GM23338 (cell line): ENCODE measurements around the gene PUDP. TPM values are rescaled to one million over a fixed set of nuclear protein-coding genes. Genes with fewer than 3 reads are reported as not detected.

ENCODE experiments used
- ATAC-seq: fragments of 200-7000 bp; cut with Tn5 transposase; 3 replicates; pipeline ENCODE4 v1.9.1; 2020
- DNase-seq: peaks from one replicate; pipeline ENCODE4 v3.0.0-alpha.2; 2015; ENCODE audit warnings: low spot score
- H2AFZ ChIP-seq: fragments of 200-600 bp; sonication (generic); 2 replicates; pipeline ENCODE4 v1.8.0; 2016; ENCODE audit warnings: antibody characterized with exemption, mild to moderate bottlenecking, moderate library complexity
- H3F3A ChIP-seq: fragments of 200-600 bp; sonication (generic); replicated peaks from 2 replicates; pipeline ENCODE4 v1.8.0; 2017; ENCODE audit warnings: antibody characterized with exemption, mixed run types, low read depth
- H3K27ac ChIP-seq: fragments of 200-600 bp; sonication (generic); 2 replicates; pipeline ENCODE4 v1.6.1; 2016; ENCODE audit warnings: low read depth
- H3K27me3 ChIP-seq: fragments of 200-600 bp; sonication (generic); 2 replicates; pipeline ENCODE4 v1.8.0; 2016; ENCODE audit warnings: mild to moderate bottlenecking, mixed run types, moderate library complexity; ENCODE audit not compliant: insufficient read depth
- H3K36me3 ChIP-seq: fragments of 200-600 bp; sonication (generic); 2 replicates; pipeline ENCODE4 v1.8.0; 2016; ENCODE audit warnings: mild to moderate bottlenecking; ENCODE audit not compliant: insufficient read depth
- H3K4me1 ChIP-seq: fragments of 200-600 bp; sonication (generic); 2 replicates; pipeline ENCODE4 v1.8.0; 2016; ENCODE audit warnings: mild to moderate bottlenecking, moderate library complexity; ENCODE audit not compliant: insufficient read depth
- H3K4me2 ChIP-seq: fragments of 200-600 bp; sonication (generic); 2 replicates; pipeline ENCODE4 v1.7.1; 2017; ENCODE audit warnings: mixed run types
- H3K4me3 ChIP-seq: fragments of 200-600 bp; sonication (generic); 2 replicates; pipeline ENCODE4 v1.6.1; 2016; ENCODE audit warnings: mixed run types
- H3K79me2 ChIP-seq: fragments of 200-600 bp; sonication (generic); replicated peaks from 2 replicates; pipeline ENCODE4 v1.8.0; 2017; ENCODE audit warnings: mild to moderate bottlenecking; ENCODE audit not compliant: insufficient read depth
- H3K9me2 ChIP-seq: fragments of 200-600 bp; sonication (generic); 2 replicates; pipeline ENCODE4 v1.8.0; 2017; ENCODE audit not compliant: insufficient read depth
- H4K20me1 ChIP-seq: fragments of 200-600 bp; sonication (generic); replicated peaks from 2 replicates; pipeline ENCODE4 v1.8.0; 2017; ENCODE audit warnings: mild to moderate bottlenecking; ENCODE audit not compliant: insufficient read depth
- H3K27ac Mint-ChIP-seq: 2 replicates; pipeline ENCODE4 v1.8.0; 2020; ENCODE audit warnings: inconsistent platforms, mild to moderate bottlenecking, moderate library complexity, mixed read lengths
- H3K27me3 Mint-ChIP-seq: 3 replicates; pipeline ENCODE4 v1.8.0; 2022; ENCODE audit warnings: low read depth, mild to moderate bottlenecking, moderate library complexity, mixed read lengths, inconsistent platforms; ENCODE audit not compliant: insufficient read depth, poor library complexity
- H3K36me3 Mint-ChIP-seq: 3 replicates; pipeline ENCODE4 v1.8.0; 2021; ENCODE audit warnings: low read depth, mild to moderate bottlenecking, inconsistent platforms, moderate library complexity, mixed read lengths
- H3K4me1 Mint-ChIP-seq: 3 replicates; pipeline ENCODE4 v1.8.0; 2020; ENCODE audit warnings: mild to moderate bottlenecking, inconsistent platforms, mixed read lengths
- H3K4me3 Mint-ChIP-seq: 3 replicates; pipeline ENCODE4 v1.8.0; 2021; ENCODE audit warnings: moderate library complexity, mild to moderate bottlenecking, inconsistent platforms, mixed read lengths
- H3K9me3 Mint-ChIP-seq: 3 replicates; pipeline ENCODE4 v1.8.0; 2020; ENCODE audit warnings: moderate library complexity, mild to moderate bottlenecking, inconsistent platforms, mixed read lengths
- CREB1 ChIP-seq: fragments of 250-450 bp; sonication (Bioruptor Pico); IDR thresholded peaks from 2 replicates; pipeline ENCODE4 v1.5.0; 2020; ENCODE audit warnings: low read depth, mild to moderate bottlenecking, moderate library complexity
- EZH2 ChIP-seq: fragments of 200-600 bp; sonication (generic); IDR thresholded peaks from one replicate; pipeline ENCODE4 v1.8.0; 2017; ENCODE audit warnings: antibody characterized with exemption, mild to moderate bottlenecking, low read depth; ENCODE audit not compliant: unreplicated experiment
- JUNB ChIP-seq: IDR thresholded peaks from one replicate; pipeline ENCODE4 v1.6.1; 2016; ENCODE audit warnings: antibody characterized with exemption; ENCODE audit not compliant: unreplicated experiment
- NANOG ChIP-seq: IDR thresholded peaks from 2 replicates; pipeline ENCODE4 v1.6.1; 2016; ENCODE audit warnings: antibody characterized with exemption, borderline replicate concordance
- POLR2AphosphoS5 ChIP-seq: IDR thresholded peaks from 2 replicates; pipeline ENCODE4 v1.6.1; 2016; ENCODE audit warnings: antibody characterized with exemption, low read depth
- STAT1 ChIP-seq: IDR thresholded peaks from one replicate; pipeline ENCODE4 v1.6.1; 2016; ENCODE audit warnings: antibody characterized with exemption; ENCODE audit not compliant: unreplicated experiment
- ZNF331 ChIP-seq: fragments of 250-450 bp; sonication (Bioruptor Pico); IDR thresholded peaks from 2 replicates; pipeline ENCODE4 v1.5.0; 2020; ENCODE audit warnings: low read depth, mild to moderate bottlenecking, moderate library complexity
- polyA plus RNA-seq: library from polyadenylated mRNA; unstranded; fragments of >200 nt; fragmentation: Nextera tagmentation; extraction: Ambion mirVana; gene quantifications from 2 replicates; pipeline ENCODE4 v1.2.1, GENCODE V29; 2016
- total RNA-seq: library from RNA; depleted of rRNA; stranded (reverse); fragments of >200 nt; shearing (Covaris generic); gene quantifications from 2 replicates; pipeline ENCODE4 v1.2.3, GENCODE V29; 2014
- TF ChIP-seq, protein P1 (sequence below): fragments of 250-450 bp; sonication (Bioruptor Pico); IDR thresholded peaks from 2 replicates; pipeline ENCODE4 v1.5.0; 2020; ENCODE audit warnings: mild to moderate bottlenecking, moderate library complexity
- TF ChIP-seq, protein P2 (sequence below), 2 experiments: fragments of 200-600 bp in 1 of 2; sonication (generic) in 1 of 2; conservative IDR thresholded peaks; 2 replicates each; pipeline versions ENCODE4 v1.5.1 to v1.6.1; 2016 to 2017; ENCODE audit warnings: antibody characterized with exemption in 2 of 2, low read depth in 2 of 2, mild to moderate bottlenecking in 2 of 2, moderate library complexity in 1 of 2

PUDP gene
- total and polyA plus RNA-seq, 2 experiments from 2014 or later: 17.2 to 22.4 TPM

- no peak for TF ChIP-seq EZH2
- TF ChIP-seq CREB1: no peak
- TF ChIP-seq JUNB: no peak
- TF ChIP-seq NANOG: no peak
- TF ChIP-seq, protein P1, sequence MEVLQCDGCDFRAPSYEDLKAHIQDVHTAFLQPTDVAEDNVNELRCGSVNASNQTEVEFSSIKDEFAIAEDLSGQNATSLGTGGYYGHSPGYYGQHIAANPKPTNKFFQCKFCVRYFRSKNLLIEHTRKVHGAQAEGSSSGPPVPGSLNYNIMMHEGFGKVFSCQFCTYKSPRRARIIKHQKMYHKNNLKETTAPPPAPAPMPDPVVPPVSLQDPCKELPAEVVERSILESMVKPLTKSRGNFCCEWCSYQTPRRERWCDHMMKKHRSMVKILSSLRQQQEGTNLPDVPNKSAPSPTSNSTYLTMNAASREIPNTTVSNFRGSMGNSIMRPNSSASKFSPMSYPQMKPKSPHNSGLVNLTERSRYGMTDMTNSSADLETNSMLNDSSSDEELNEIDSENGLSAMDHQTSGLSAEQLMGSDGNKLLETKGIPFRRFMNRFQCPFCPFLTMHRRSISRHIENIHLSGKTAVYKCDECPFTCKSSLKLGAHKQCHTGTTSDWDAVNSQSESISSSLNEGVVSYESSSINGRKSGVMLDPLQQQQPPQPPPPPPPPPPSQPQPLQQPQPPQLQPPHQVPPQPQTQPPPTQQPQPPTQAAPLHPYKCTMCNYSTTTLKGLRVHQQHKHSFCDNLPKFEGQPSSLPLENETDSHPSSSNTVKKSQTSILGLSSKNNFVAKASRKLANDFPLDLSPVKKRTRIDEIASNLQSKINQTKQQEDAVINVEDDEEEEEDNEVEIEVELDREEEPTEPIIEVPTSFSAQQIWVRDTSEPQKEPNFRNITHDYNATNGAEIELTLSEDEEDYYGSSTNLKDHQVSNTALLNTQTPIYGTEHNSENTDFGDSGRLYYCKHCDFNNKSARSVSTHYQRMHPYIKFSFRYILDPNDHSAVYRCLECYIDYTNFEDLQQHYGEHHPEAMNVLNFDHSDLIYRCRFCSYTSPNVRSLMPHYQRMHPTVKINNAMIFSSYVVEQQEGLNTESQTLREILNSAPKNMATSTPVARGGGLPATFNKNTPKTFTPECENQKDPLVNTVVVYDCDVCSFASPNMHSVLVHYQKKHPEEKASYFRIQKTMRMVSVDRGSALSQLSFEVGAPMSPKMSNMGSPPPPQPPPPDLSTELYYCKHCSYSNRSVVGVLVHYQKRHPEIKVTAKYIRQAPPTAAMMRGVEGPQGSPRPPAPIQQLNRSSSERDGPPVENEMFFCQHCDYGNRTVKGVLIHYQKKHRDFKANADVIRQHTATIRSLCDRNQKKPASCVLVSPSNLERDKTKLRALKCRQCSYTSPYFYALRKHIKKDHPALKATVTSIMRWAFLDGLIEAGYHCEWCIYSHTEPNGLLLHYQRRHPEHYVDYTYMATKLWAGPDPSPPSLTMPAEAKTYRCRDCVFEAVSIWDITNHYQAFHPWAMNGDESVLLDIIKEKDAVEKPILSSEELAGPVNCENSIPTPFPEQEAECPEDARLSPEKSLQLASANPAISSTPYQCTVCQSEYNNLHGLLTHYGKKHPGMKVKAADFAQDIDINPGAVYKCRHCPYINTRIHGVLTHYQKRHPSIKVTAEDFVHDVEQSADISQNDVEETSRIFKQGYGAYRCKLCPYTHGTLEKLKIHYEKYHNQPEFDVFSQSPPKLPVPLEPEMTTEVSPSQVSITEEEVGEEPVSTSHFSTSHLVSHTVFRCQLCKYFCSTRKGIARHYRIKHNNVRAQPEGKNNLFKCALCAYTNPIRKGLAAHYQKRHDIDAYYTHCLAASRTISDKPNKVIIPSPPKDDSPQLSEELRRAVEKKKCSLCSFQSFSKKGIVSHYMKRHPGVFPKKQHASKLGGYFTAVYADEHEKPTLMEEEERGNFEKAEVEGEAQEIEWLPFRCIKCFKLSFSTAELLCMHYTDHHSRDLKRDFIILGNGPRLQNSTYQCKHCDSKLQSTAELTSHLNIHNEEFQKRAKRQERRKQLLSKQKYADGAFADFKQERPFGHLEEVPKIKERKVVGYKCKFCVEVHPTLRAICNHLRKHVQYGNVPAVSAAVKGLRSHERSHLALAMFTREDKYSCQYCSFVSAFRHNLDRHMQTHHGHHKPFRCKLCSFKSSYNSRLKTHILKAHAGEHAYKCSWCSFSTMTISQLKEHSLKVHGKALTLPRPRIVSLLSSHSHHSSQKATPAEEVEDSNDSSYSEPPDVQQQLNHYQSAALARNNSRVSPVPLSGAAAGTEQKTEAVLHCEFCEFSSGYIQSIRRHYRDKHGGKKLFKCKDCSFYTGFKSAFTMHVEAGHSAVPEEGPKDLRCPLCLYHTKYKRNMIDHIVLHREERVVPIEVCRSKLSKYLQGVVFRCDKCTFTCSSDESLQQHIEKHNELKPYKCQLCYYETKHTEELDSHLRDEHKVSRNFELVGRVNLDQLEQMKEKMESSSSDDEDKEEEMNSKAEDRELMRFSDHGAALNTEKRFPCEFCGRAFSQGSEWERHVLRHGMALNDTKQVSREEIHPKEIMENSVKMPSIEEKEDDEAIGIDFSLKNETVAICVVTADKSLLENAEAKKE (CRISPR knock-in tag): no peak
- TF ChIP-seq POLR2AphosphoS5: no peak
- no peak for TF ChIP-seq STAT1
- TF ChIP-seq ZNF331 (CRISPR knock-in tag): no peak
Observed at GRCh38 chrX:7060444-7060843, 87.5 kb downstream of the PUDP start (continued).

DNA sequence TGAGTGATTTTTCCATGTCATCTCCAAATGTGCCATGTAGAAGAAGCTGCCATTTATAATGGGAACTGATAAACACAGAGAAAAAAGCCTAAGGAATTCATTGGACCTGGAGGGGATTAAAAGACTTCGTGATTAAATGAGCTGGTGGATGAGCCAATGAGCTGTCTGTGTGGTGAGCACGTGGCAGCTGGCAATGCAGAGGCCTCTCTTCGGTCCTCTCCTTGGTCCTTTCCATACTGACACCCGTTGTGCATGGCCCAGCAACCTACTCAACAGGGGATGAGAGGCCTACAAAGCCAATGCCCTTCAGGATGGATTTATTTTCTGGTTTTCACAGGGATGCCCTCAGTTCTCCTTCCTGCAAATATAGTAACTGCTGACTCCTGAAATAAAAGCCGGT, 88.1 kb downstream of the PUDP start:
- no peak overlapping the region for H3K27ac ChIP-seq
- no peak overlapping the region for H3K4me3 Mint-ChIP-seq
- no peaks in the 10 kb centered on the region for H3K27me3 ChIP-seq
- TF ChIP-seq, protein P2, sequence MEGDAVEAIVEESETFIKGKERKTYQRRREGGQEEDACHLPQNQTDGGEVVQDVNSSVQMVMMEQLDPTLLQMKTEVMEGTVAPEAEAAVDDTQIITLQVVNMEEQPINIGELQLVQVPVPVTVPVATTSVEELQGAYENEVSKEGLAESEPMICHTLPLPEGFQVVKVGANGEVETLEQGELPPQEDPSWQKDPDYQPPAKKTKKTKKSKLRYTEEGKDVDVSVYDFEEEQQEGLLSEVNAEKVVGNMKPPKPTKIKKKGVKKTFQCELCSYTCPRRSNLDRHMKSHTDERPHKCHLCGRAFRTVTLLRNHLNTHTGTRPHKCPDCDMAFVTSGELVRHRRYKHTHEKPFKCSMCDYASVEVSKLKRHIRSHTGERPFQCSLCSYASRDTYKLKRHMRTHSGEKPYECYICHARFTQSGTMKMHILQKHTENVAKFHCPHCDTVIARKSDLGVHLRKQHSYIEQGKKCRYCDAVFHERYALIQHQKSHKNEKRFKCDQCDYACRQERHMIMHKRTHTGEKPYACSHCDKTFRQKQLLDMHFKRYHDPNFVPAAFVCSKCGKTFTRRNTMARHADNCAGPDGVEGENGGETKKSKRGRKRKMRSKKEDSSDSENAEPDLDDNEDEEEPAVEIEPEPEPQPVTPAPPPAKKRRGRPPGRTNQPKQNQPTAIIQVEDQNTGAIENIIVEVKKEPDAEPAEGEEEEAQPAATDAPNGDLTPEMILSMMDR (conservative IDR thresholded peaks at IDR 0.05; ENCODE audit: low read depth in 2 of 2): no peak
- no peak overlapping the region for H2AFZ ChIP-seq
- no peaks in the 10 kb centered on the region for H3K9me2 ChIP-seq
- H3K4me2 ChIP-seq: no peak overlapping the region
- H3K4me1 Mint-ChIP-seq: no peaks in the 10 kb centered on the region
- H3K79me2 ChIP-seq: no peaks in the 10 kb centered on the region
- ATAC-seq: no peak
- H4K20me1 ChIP-seq: no peaks in the 10 kb centered on the region
- no peaks in the 10 kb centered on the region; the same call in 2 of the 3 replicates for H3K9me3 Mint-ChIP-seq
- no peaks in the 10 kb centered on the region for H3K36me3 ChIP-seq
- H3K36me3 Mint-ChIP-seq: peaks cover 10% of the 10 kb centered on the region; the same call in 1 of the 3 replicates
- H3F3A ChIP-seq: no peaks in the 10 kb centered on the region
- DNase-seq: no peak
- peaks cover 4% of the 10 kb centered on the region for H3K27me3 Mint-ChIP-seq
- H3K4me3 ChIP-seq: no peak overlapping the region
- no peak overlapping the region for H3K27ac Mint-ChIP-seq
- H3K4me1 ChIP-seq: no peaks in the 10 kb centered on the region
